HEK293T (cell line): Measurements from ENCODE around the gene SLC15A3.

ENCODE experiments used
- ARNT ChIP-seq: fragments of 450-650 bp; IDR thresholded peaks from 2 replicates; pipeline ENCODE4 v1.6.1; 2017; ENCODE audit warnings: mild to moderate bottlenecking
- BHLHE40 ChIP-seq: fragments of 450-650 bp; IDR thresholded peaks from 2 replicates; pipeline ENCODE4 v1.6.1; 2016; ENCODE audit warnings: mild to moderate bottlenecking, moderate library complexity, borderline replicate concordance
- CTBP1 ChIP-seq: fragments of 450-650 bp; IDR thresholded peaks from 2 replicates; pipeline ENCODE4 v1.6.1; 2016; ENCODE audit warnings: borderline replicate concordance
- ELF4 ChIP-seq: fragments of 450-650 bp; IDR thresholded peaks from 2 replicates; pipeline ENCODE4 v1.6.1; 2017; ENCODE audit warnings: antibody characterized with exemption
- FOXK2 ChIP-seq: fragments of 450-650 bp; IDR thresholded peaks from 2 replicates; pipeline ENCODE4 v1.6.1; 2016; ENCODE audit warnings: mild to moderate bottlenecking
- FOXM1 ChIP-seq: fragments of 450-650 bp; IDR thresholded peaks from 2 replicates; pipeline ENCODE4 v1.6.1; 2017; ENCODE audit warnings: mild to moderate bottlenecking, borderline replicate concordance
- HDGF ChIP-seq: fragments of 450-650 bp; IDR thresholded peaks from 2 replicates; pipeline ENCODE4 v1.6.1; 2017; ENCODE audit warnings: antibody characterized with exemption, borderline replicate concordance
- L3MBTL2 ChIP-seq: fragments of 450-650 bp; conservative IDR thresholded peaks from 2 replicates; pipeline ENCODE4 v1.6.1; 2016; ENCODE audit warnings: mild to moderate bottlenecking
- PKNOX1 ChIP-seq: fragments of 450-650 bp; IDR thresholded peaks from 2 replicates; pipeline ENCODE4 v1.6.1; 2016
- SP1 ChIP-seq: fragments of 450-650 bp; IDR thresholded peaks from 2 replicates; pipeline ENCODE4 v1.6.1; 2017
- SUZ12 ChIP-seq: fragments of 450-650 bp; IDR thresholded peaks from 2 replicates; pipeline ENCODE4 v1.6.1; 2016; ENCODE audit warnings: mild to moderate bottlenecking
- TARDBP ChIP-seq: fragments of 450-650 bp; IDR thresholded peaks from 2 replicates; pipeline ENCODE4 v1.6.1; 2016
- ZNF384 ChIP-seq: fragments of 450-650 bp; IDR thresholded peaks from 2 replicates; pipeline ENCODE4 v1.6.1; 2016

- TF ChIP-seq ELF4 (peak; percentile 54), FOXK2 (no peak), SP1 (no peak), L3MBTL2 (peak; percentile 97), HDGF (no peak), SUZ12 (no peak; the same call in 1 of the 2 replicates), ARNT (no peak), BHLHE40 (no peak), ZNF384 (no peak), PKNOX1 (no peak), TARDBP (no peak), FOXM1 (no peak), CTBP1 (no peak)
Observed at GRCh38 chr11:60913793-60914632, 38.0 kb downstream of the SLC15A3 start, which contains the start of gene TMEM109.
